Nephron (organoid): Measurements from ENCODE around the gene CACYBP.
A peak's percentile ranks its signal among the peaks of the same experiment; 100 is the strongest.

Experiments used
- H3K27ac Mint-ChIP-seq, 3 experiments: 2 replicates each; pipeline ENCODE4 v1.8.0; 2020; ENCODE audit warnings: mixed read lengths in 3 of 3, mild to moderate bottlenecking in 2 of 3, moderate library complexity in 1 of 3
- H3K27me3 Mint-ChIP-seq: 2 replicates; pipeline ENCODE4 v1.8.0; 2021; ENCODE audit warnings: low read depth, mild to moderate bottlenecking, moderate library complexity, mixed read lengths
- H3K36me3 Mint-ChIP-seq: 2 replicates; pipeline ENCODE4 v1.8.0; 2020; ENCODE audit warnings: low read depth, mixed read lengths
- H3K4me1 Mint-ChIP-seq: 2 replicates; pipeline ENCODE4 v1.8.0; 2020; ENCODE audit warnings: mixed read lengths
- H3K4me3 Mint-ChIP-seq, 3 experiments: 2 replicates each; pipeline ENCODE4 v1.8.0; 2020; ENCODE audit warnings: mild to moderate bottlenecking in 3 of 3, mixed read lengths in 3 of 3, moderate library complexity in 2 of 3
- H3K9me3 Mint-ChIP-seq: 2 replicates; pipeline ENCODE4 v1.8.0; 2020; ENCODE audit warnings: mixed read lengths
- CTCF ChIP-seq, 3 experiments: fragments of 200-600 bp; sonication (generic); IDR thresholded peaks; one replicate each; pipeline ENCODE4 v1.5.0; 2021; ENCODE audit warnings: antibody characterized with exemption in 3 of 3; ENCODE audit not compliant: unreplicated experiment in 3 of 3

The CACYBP gene

GRCh38 chr1:174976436-174977108 lies 23.2 kb upstream of the CACYBP start:
- Mint-ChIP-seq H3K27ac (no peak overlapping the region), H3K27me3 (no peaks in the 10 kb centered on the region), H3K4me1 (no peaks in the 10 kb centered on the region), H3K4me3 (no peak overlapping the region), H3K36me3 (no peaks in the 10 kb centered on the region), H3K9me3 (no peaks in the 10 kb centered on the region)
- TF ChIP-seq CTCF (IDR thresholded peaks at IDR 0.05; ENCODE audit: unreplicated experiment in 3 of 3), result no peak

GRCh38 chr1:174982971-174983689 lies 16.6 kb upstream of the CACYBP start:
- Mint-ChIP-seq H3K9me3 (no peaks in the 10 kb centered on the region), H3K36me3 (peaks cover 3% of the 10 kb centered on the region), H3K27ac (no peak overlapping the region), H3K4me3 (no peak overlapping the region), H3K4me1 (no peaks in the 10 kb centered on the region), H3K27me3 (no peaks in the 10 kb centered on the region)
- TF ChIP-seq CTCF (IDR thresholded peaks at IDR 0.05; ENCODE audit: unreplicated experiment in 3 of 3), result peak; percentile 53 to 72 (median 66)

GRCh38 chr1:174984952-174985351 lies 14.8 kb upstream of the CACYBP start:
- Mint-ChIP-seq H3K4me1 (peaks cover 8% of the 10 kb centered on the region), H3K4me3 (no peak overlapping the region), H3K27ac (no peak overlapping the region), H3K36me3 (peaks cover 3% of the 10 kb centered on the region), H3K9me3 (no peaks in the 10 kb centered on the region), H3K27me3 (no peaks in the 10 kb centered on the region)
- no peak for TF ChIP-seq CTCF (IDR thresholded peaks at IDR 0.05; ENCODE audit: unreplicated experiment in 3 of 3)

GRCh38 chr1:174988539-174988938 lies 11.2 kb upstream of the CACYBP start:
- H3K27ac Mint-ChIP-seq, result no peak overlapping the region
- peaks cover 8% of the 10 kb centered on the region for H3K4me1 Mint-ChIP-seq
- H3K4me3 Mint-ChIP-seq, result no peak overlapping the region
- H3K36me3 Mint-ChIP-seq, result no peaks in the 10 kb centered on the region
- H3K27me3 Mint-ChIP-seq, result no peaks in the 10 kb centered on the region
- no peaks in the 10 kb centered on the region for H3K9me3 Mint-ChIP-seq
- no peak for TF ChIP-seq CTCF (IDR thresholded peaks at IDR 0.05; ENCODE audit: unreplicated experiment in 3 of 3)

GRCh38 chr1:174988986-174989385 lies 10.8 kb upstream of the CACYBP start:
- Mint-ChIP-seq H3K4me1 (peaks cover 8% of the 10 kb centered on the region), H3K4me3 (no peak overlapping the region), H3K27ac (peak overlapping the region in 1 of 3 experiments; percentile 57), H3K27me3 (no peaks in the 10 kb centered on the region), H3K36me3 (no peaks in the 10 kb centered on the region), H3K9me3 (no peaks in the 10 kb centered on the region)
- no peak for TF ChIP-seq CTCF (IDR thresholded peaks at IDR 0.05; ENCODE audit: unreplicated experiment in 3 of 3)
